Measurements from ENCODE around the gene PUSL1. TPM values are rescaled to one million over a fixed set of nuclear protein-coding genes. Genes with fewer than 3 reads are reported as not detected.

Gene PUSL1
- total RNA-seq, 1 experiment from 2014 or later = 38.0 TPM

DNA sequence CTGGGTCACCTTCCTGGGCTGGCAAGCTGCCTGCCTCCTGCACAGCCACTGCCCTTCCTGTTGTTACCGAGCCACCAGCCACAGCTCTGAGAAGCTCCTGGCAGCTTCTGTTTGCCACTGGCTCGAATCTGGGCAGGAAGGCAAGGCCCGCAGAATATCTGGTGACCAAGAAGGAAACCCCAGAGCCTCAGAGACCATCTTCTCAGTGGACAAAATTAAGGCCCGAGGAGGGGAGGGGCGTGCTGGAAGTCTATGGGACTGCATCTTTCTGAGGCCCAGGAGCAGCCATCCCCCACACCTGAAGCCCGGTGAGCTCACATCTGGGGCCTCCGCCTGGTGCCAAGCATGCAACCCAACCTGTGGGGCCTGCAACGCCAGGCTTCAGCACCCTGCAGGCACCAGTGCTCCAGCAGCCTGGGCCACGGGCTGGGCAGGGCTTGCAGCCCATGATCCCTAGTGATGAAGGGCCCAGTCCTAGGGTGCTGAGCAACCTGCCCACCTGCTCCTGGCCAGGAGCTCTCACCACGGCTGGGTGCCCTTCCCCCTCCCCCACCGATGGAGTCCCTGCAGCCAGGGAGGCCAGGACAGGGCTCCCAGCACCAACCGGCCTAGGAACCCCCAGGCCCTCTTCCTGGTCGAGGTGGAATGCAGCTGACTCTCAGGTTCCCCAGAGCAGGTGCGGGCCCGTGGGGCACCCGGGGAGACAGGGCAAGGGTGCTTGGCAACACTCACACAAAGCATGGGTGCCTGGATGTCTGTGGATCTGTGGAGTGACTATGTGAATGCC lies 17.1 kb downstream of the PUSL1 start:
- Histone ChIP-seq H4K20me1 (ENCODE audit: control insufficient read depth, insufficient read depth, insufficient read length) (peaks cover 5% of the 10 kb centered on the region), H3K4me1 (ENCODE audit: insufficient read depth, low read length) (no peaks in the 10 kb centered on the region), H2AFZ (ENCODE audit: low read length) (no peak overlapping the region), H2BK20ac (ENCODE audit: low read depth, low read length, poor library complexity, severe bottlenecking) (no peak overlapping the region), H3T11ph (ENCODE audit: low read length) (no peak overlapping the region), H2BK5ac (ENCODE audit: insufficient read length, low read length) (no peak overlapping the region), H3K56ac (ENCODE audit: insufficient read length, low read depth, low read length) (no peak overlapping the region), H2BK15ac (ENCODE audit: low read depth, low read length) (no peak overlapping the region), H3K14ac (ENCODE audit: insufficient read depth, low read length) (no peak overlapping the region), H2BK12ac (ENCODE audit: insufficient read length, low read depth, low read length) (no peak overlapping the region), H3K23me2 (ENCODE audit: insufficient read length, low read depth, low read length, poor library complexity, severe bottlenecking) (peaks cover 8% of the 10 kb centered on the region), H3K79me2 (ENCODE audit: insufficient read depth, low read length) (peaks cover 15% of the 10 kb centered on the region; the same call in 1 of the 2 replicates), H3K9ac (ENCODE audit: extremely low read depth, insufficient read length, low read length) (peak overlapping the region; percentile 63), H3K23ac (ENCODE audit: insufficient read length, low read depth, low read length) (no peak overlapping the region), H2AK5ac (ENCODE audit: insufficient read length, low read length) (no peak overlapping the region), H3K27ac (ENCODE audit: insufficient read length, low read depth, low read length) (no peak overlapping the region), H3K4me2 (ENCODE audit: insufficient read depth, insufficient read length, low read length) (peak overlapping the region; percentile 68), H3K79me1 (ENCODE audit: insufficient read depth, low read depth, low read length, poor library complexity, severe bottlenecking) (peaks cover 6% of the 10 kb centered on the region), H2BK120ac (ENCODE audit: low read depth, low read length, poor library complexity, severe bottlenecking) (no peak overlapping the region), H4K8ac (replicated peaks; ENCODE audit: insufficient read length, low read depth, low read length) (no peak overlapping the region), H3K27me3 (ENCODE audit: insufficient read depth, low read length) (no peaks in the 10 kb centered on the region), H4K5ac (ENCODE audit: insufficient read length, low read depth, low read length) (no peak overlapping the region), H4K91ac (ENCODE audit: insufficient read length, low read depth, low read length) (no peak overlapping the region), H3K9me3 (ENCODE audit: control insufficient read depth, low read depth, low read length) (no peaks in the 10 kb centered on the region), H3K4ac (ENCODE audit: low read depth, low read length) (no peak overlapping the region), H3K18ac (ENCODE audit: insufficient read length, low read depth, low read length) (no peak overlapping the region)
- DNase-seq = no peak
- Mint-ChIP-seq H3K4me3 (peak overlapping the region; percentile 77 to 82), H3K9me3 (no peaks in the 10 kb centered on the region), H3K4me1 (peaks cover 2 to 13% of the 10 kb centered on the region in 2 experiments), H3K27me3 (ENCODE audit: low read depth) (peaks cover 1% of the 10 kb centered on the region; the same call in 1 of the 2 replicates), H3K36me3 (ENCODE audit: insufficient read depth in 1 of 3, low read depth in 3 of 3) (peaks cover 4 to 9% (median 7%) of the 10 kb centered on the region in 3 experiments), H3K27ac (no peak overlapping the region)
- no CpG with 5 or more reads among the region's 16 CpGs for WGBS (ENCODE audit: extremely low coverage, insufficient read length, low lambda C conversion rate)
- TF ChIP-seq, protein P1, sequence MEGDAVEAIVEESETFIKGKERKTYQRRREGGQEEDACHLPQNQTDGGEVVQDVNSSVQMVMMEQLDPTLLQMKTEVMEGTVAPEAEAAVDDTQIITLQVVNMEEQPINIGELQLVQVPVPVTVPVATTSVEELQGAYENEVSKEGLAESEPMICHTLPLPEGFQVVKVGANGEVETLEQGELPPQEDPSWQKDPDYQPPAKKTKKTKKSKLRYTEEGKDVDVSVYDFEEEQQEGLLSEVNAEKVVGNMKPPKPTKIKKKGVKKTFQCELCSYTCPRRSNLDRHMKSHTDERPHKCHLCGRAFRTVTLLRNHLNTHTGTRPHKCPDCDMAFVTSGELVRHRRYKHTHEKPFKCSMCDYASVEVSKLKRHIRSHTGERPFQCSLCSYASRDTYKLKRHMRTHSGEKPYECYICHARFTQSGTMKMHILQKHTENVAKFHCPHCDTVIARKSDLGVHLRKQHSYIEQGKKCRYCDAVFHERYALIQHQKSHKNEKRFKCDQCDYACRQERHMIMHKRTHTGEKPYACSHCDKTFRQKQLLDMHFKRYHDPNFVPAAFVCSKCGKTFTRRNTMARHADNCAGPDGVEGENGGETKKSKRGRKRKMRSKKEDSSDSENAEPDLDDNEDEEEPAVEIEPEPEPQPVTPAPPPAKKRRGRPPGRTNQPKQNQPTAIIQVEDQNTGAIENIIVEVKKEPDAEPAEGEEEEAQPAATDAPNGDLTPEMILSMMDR (conservative IDR thresholded peaks at IDR 0.05) = no peak

All from H9 (cell line).